ACHN (cell line): ENCODE measurements around the gene PCDHGC3.

ENCODE experiments used
- DNase-seq: peaks from one replicate; pipeline ENCODE4 v3.0.0-alpha.2; 2015
- in situ Hi-C: cut with HindIII; loops from 2 replicates; pipeline ENCODE4 v1.10.0; 2017; ENCODE audit warnings: low sequenced_read_pairs, low pct_ligation_motif_present, low pct_unique_long_range_greater_than_20kb

PCDHGC3 gene

GRCh38 chr5:141483902-141484301 is 8.1 kb downstream of the PCDHGC3 start:
- in situ Hi-C loops: no loop called here

GRCh38 chr5:141484310-141484640 is 8.5 kb downstream of the PCDHGC3 start:
- no peak for DNase-seq
- in situ Hi-C loops: no loop called here

More at GRCh38 chr5:141483902-141484301, 8.1 kb downstream of the PCDHGC3 start:
- DNase-seq: no peak

- DNase-seq: no peak
- in situ Hi-C loops: no loop called here
Observed at GRCh38 chr5:141484641-141485311, 9.0 kb downstream of the PCDHGC3 start, which contains the start of gene PCDHGC4. PCDHGC4 (plus strand) TSS chr5:141485030; CDS start chr5:141485174, 144 bp downstream.

GRCh38 chr5:141485321-141486055 is 9.7 kb downstream of the PCDHGC3 start:
- no peak for DNase-seq
- in situ Hi-C loops: no loop called here

GRCh38 chr5:141486091-141486490 is 10.3 kb downstream of the PCDHGC3 start:
- DNase-seq: no peak
- in situ Hi-C loops: no loop called here

GRCh38 chr5:141487131-141487530 is 11.4 kb downstream of the PCDHGC3 start:
- in situ Hi-C loops: no loop called here
- no peak for DNase-seq

- peak; percentile 17 for DNase-seq
Observed at GRCh38 chr5:141488591-141489561, 13.1 kb downstream of the PCDHGC3 start, which contains the start of gene PCDHGC5. PCDHGC5 (plus strand) TSS chr5:141489081; CDS start chr5:141489241, 160 bp downstream.

GRCh38 chr5:141489841-141490240 is 14.1 kb downstream of the PCDHGC3 start:
- no peak for DNase-seq
- in situ Hi-C loops: no loop called here

More at GRCh38 chr5:141488591-141489561, 13.1 kb downstream of the PCDHGC3 start, which contains the start of gene PCDHGC5:
- in situ Hi-C loops: no loop called here

- no peak for DNase-seq
- in situ Hi-C loops: no loop called here
Observed at GRCh38 chr5:141490271-141490670, 14.5 kb downstream of the PCDHGC3 start.

GRCh38 chr5:141490771-141491170 is 15.0 kb downstream of the PCDHGC3 start:
- in situ Hi-C loops: no loop called here
- no peak for DNase-seq

GRCh38 chr5:141491323-141492167 is 15.8 kb downstream of the PCDHGC3 start:
- DNase-seq: no peak
- in situ Hi-C loops: no loop called here

GRCh38 chr5:141492168-141492885 is 16.6 kb downstream of the PCDHGC3 start:
- DNase-seq: no peak
- in situ Hi-C loops: no loop called here

GRCh38 chr5:141493500-141494422 is 18.0 kb downstream of the PCDHGC3 start:
- no peak for DNase-seq
- in situ Hi-C loops: no loop called here

GRCh38 chr5:141494761-141495452 is 19.1 kb downstream of the PCDHGC3 start:
- DNase-seq: no peak
- in situ Hi-C loops: no loop called here

- no peak for DNase-seq
- in situ Hi-C loops: no loop called here
Observed at GRCh38 chr5:141495453-141495811, 19.7 kb downstream of the PCDHGC3 start.

GRCh38 chr5:141496038-141496437 is 20.3 kb downstream of the PCDHGC3 start:
- in situ Hi-C loops: no loop called here
- no peak for DNase-seq
